Smooth muscle cell (in vitro differentiated cells): ENCODE results near the gene KRTAP12-2. TPM values are rescaled to one million over a fixed set of nuclear protein-coding genes. Genes with fewer than 3 reads are reported as not detected.
"Not testable (repeated sequence)": the region's sequence is repeated elsewhere in the genome, so short reads cannot be mapped to it uniquely, and the experiment has no call there.

Experiments used
- DNase-seq: peaks from one replicate; lab custom pipeline; 2025; ENCODE audit not compliant: unreplicated experiment; lab: John Stamatoyannopoulos, UW
- H2AFZ ChIP-seq: fragments of 200-600 bp; sonication (generic); 2 replicates; pipeline ENCODE4 v1.6.0; 2016; ENCODE audit warnings: antibody characterized with exemption, low read depth, mild to moderate bottlenecking
- H3F3A ChIP-seq: fragments of 200-600 bp; sonication (generic); 2 replicates; pipeline ENCODE4 v1.6.0; 2017; ENCODE audit warnings: antibody characterized with exemption, low read depth
- H3K27ac ChIP-seq: fragments of 200-600 bp; sonication (generic); 2 replicates; pipeline ENCODE4 v1.5.1; 2016; ENCODE audit warnings: low read depth, mild to moderate bottlenecking
- H3K27me3 ChIP-seq: fragments of 200-600 bp; sonication (generic); 2 replicates; pipeline ENCODE4 v1.6.1; 2016; ENCODE audit warnings: low read depth, mild to moderate bottlenecking
- H3K36me3 ChIP-seq: fragments of 200-600 bp; sonication (generic); 2 replicates; pipeline ENCODE4 v1.5.1; 2016; ENCODE audit warnings: low read depth
- H3K4me1 ChIP-seq: fragments of 200-600 bp; sonication (generic); 2 replicates; pipeline ENCODE4 v1.5.1; 2016; ENCODE audit warnings: low read depth
- H3K4me2 ChIP-seq: fragments of 200-600 bp; sonication (generic); 2 replicates; pipeline ENCODE4 v1.6.0; 2016; ENCODE audit warnings: mild to moderate bottlenecking
- H3K4me3 ChIP-seq: fragments of 200-600 bp; sonication (generic); 2 replicates; pipeline ENCODE4 v1.5.1; 2016; ENCODE audit warnings: mild to moderate bottlenecking
- H3K79me2 ChIP-seq: fragments of 200-600 bp; sonication (generic); 2 replicates; pipeline ENCODE4 v1.6.0; 2016; ENCODE audit warnings: low read depth, mild to moderate bottlenecking
- H3K9ac ChIP-seq: fragments of 200-600 bp; sonication (generic); 2 replicates; pipeline ENCODE4 v1.6.0; 2016; ENCODE audit warnings: low read depth
- H3K9me3 ChIP-seq: fragments of 200-600 bp; sonication (generic); replicated peaks from 2 replicates; pipeline ENCODE4 v1.5.1; 2016; ENCODE audit warnings: low read depth
- H4K20me1 ChIP-seq: fragments of 200-600 bp; sonication (generic); 2 replicates; pipeline ENCODE4 v1.6.0; 2016; ENCODE audit warnings: low read depth
- CTCF ChIP-seq: fragments of 200-600 bp; sonication (generic); IDR thresholded peaks from 2 replicates; pipeline ENCODE4 v1.5.1; 2017; ENCODE audit warnings: borderline replicate concordance, mild to moderate bottlenecking, antibody characterized with exemption; ENCODE audit not compliant: insufficient read depth, poor library complexity, severe bottlenecking
- WGBS: methylation state at CpG from one replicate; pipeline ENCODE4 v1.1.7; 2016; ENCODE audit warnings: low lambda C conversion rate; 5-methylcytosine and 5-hydroxymethylcytosine counted together
- polyA plus RNA-seq: library from polyadenylated mRNA; unstranded; fragments of >200 nt; fragmentation: Nextera tagmentation; extraction: Ambion mirVana; gene quantifications from 2 replicates; pipeline ENCODE4 v1.2.1, GENCODE V29; 2016
- total RNA-seq: library from RNA; depleted of rRNA; stranded (reverse); fragments of >200 nt; gene quantifications from 2 replicates; pipeline ENCODE4 v1.2.3, GENCODE V29; 2014

Gene KRTAP12-2
- total and polyA plus RNA-seq, 2 experiments from 2014 or later = not detected

- no peak for TF ChIP-seq CTCF
- Histone ChIP-seq H3K27ac (no peak overlapping the region), H3K4me2 (no peak overlapping the region), H3K4me3 (no peak overlapping the region), H3K79me2 (no peaks in the 10 kb centered on the region), H4K20me1 (no peaks in the 10 kb centered on the region), H3K4me1 (no peaks in the 10 kb centered on the region), H3K9me3 (no peaks in the 10 kb centered on the region), H3K9ac (no peak overlapping the region), H3F3A (no peaks in the 10 kb centered on the region), H3K36me3 (no peaks in the 10 kb centered on the region), H3K27me3 (no peaks in the 10 kb centered on the region), H2AFZ (no peak overlapping the region)
- DNase-seq = no peak
- WGBS = 60% methylated on average over 1 of the region's 2 CpGs
Observed at GRCh38 chr21:44630440-44630839, 36.3 kb downstream of the KRTAP12-2 start.

- 74% methylated on average over 15 of the region's 18 CpGs for WGBS
- H3F3A ChIP-seq = no peaks in the 10 kb centered on the region
Observed at GRCh38 chr21:44628707-44629391, 37.9 kb downstream of the KRTAP12-2 start.

GRCh38 chr21:44627831-44628233 lies 38.9 kb downstream of the KRTAP12-2 start:
- not testable (repeated sequence) for H3K9ac ChIP-seq, H3K36me3 ChIP-seq, H3K9me3 ChIP-seq, H3K4me3 ChIP-seq, H3K27ac ChIP-seq, H3F3A ChIP-seq, H3K79me2 ChIP-seq, H3K4me1 ChIP-seq, DNase-seq, H2AFZ ChIP-seq, H3K4me2 ChIP-seq, H3K27me3 ChIP-seq, H4K20me1 ChIP-seq
- WGBS = 78% methylated on average over 8 of the region's 15 CpGs

More at GRCh38 chr21:44628707-44629391, 37.9 kb downstream of the KRTAP12-2 start:
- H3K36me3 ChIP-seq = no peaks in the 10 kb centered on the region
- TF ChIP-seq CTCF = no peak
- H3K27me3 ChIP-seq = no peaks in the 10 kb centered on the region
- H3K9ac ChIP-seq = no peak overlapping the region
- no peaks in the 10 kb centered on the region for H4K20me1 ChIP-seq
- no peak overlapping the region for H3K27ac ChIP-seq
- H3K9me3 ChIP-seq = no peaks in the 10 kb centered on the region
- H3K4me3 ChIP-seq = no peak overlapping the region
- H3K4me2 ChIP-seq = no peak overlapping the region
- H3K4me1 ChIP-seq = no peaks in the 10 kb centered on the region
- no peaks in the 10 kb centered on the region for H3K79me2 ChIP-seq
- H2AFZ ChIP-seq = no peak overlapping the region
- no peak for DNase-seq

- not testable (repeated sequence) for H3K9me3 ChIP-seq, H3K4me2 ChIP-seq, H3K36me3 ChIP-seq, H3K27me3 ChIP-seq, H3K4me1 ChIP-seq, H3K4me3 ChIP-seq, H3K79me2 ChIP-seq, H3K27ac ChIP-seq, DNase-seq, H3F3A ChIP-seq, H2AFZ ChIP-seq, H4K20me1 ChIP-seq, H3K9ac ChIP-seq
- 91% methylated on average over 15 of the region's 20 CpGs for WGBS
Observed at GRCh38 chr21:44627181-44627822, 39.4 kb downstream of the KRTAP12-2 start.
